Stimulated activated CD8-positive, alpha-beta memory T cell treated with anti-CD3 and anti-CD28 coated beads, Interleukin-12 subunit alpha, Interleukin-12 subunit beta, amount 100 ng/mL, for 24 hours (primary cell): ENCODE data around the gene NME4.
"Not testable (repeated sequence)": the region's sequence is repeated elsewhere in the genome, so short reads cannot be mapped to it uniquely, and the experiment has no call there.

Experiments
- DNase-seq: peaks from one replicate; pipeline ENCODE4 v3.0.0-alpha.2; 2020; ENCODE audit errors: extremely low read depth

The NME4 gene

GRCh38 chr16:397135-397661 lies at the start of gene NME4:
TSS of gene NME4 (plus strand) at chr16:397199. CDS start at chr16:397223, 24 bp downstream.
- DNase-seq: no peak

GRCh38 chr16:347203-347602 lies 49.8 kb upstream of the NME4 start:
- DNase-seq: no peak

- not testable (repeated sequence) for DNase-seq
These were observed 48.5 kb upstream of the NME4 start for GRCh38 chr16:348495-348894.

GRCh38 chr16:349211-349610 lies 47.8 kb upstream of the NME4 start:
- DNase-seq: no peak

GRCh38 chr16:350203-350602 lies 46.8 kb upstream of the NME4 start:
- no peak for DNase-seq

GRCh38 chr16:351804-352520 lies 45.0 kb upstream of the NME4 start:
- DNase-seq: no peak

GRCh38 chr16:352547-353403 lies 44.2 kb upstream of the NME4 start, which contains the start of gene AXIN1:
TSS of gene AXIN1 (minus strand) at chr16:352723. CDS start at chr16:347025, 5,698 bp downstream.
- peak; percentile 100 for DNase-seq

- no peak for DNase-seq
These were observed 43.4 kb upstream of the NME4 start for GRCh38 chr16:353404-354290.

GRCh38 chr16:354291-354881 lies 42.6 kb upstream of the NME4 start:
- DNase-seq: no peak

- DNase-seq: no peak
These were observed 42.0 kb upstream of the NME4 start for GRCh38 chr16:354971-355461.

- DNase-seq: no peak
These were observed 40.3 kb upstream of the NME4 start for GRCh38 chr16:356741-357140.

- DNase-seq: no peak
These were observed 37.8 kb upstream of the NME4 start for GRCh38 chr16:359067-359763.

GRCh38 chr16:359871-360697 lies 36.9 kb upstream of the NME4 start:
- DNase-seq: no peak

- no peak for DNase-seq
These were observed 36.2 kb upstream of the NME4 start for GRCh38 chr16:360698-361336.

GRCh38 chr16:361341-361871 lies 35.6 kb upstream of the NME4 start:
- no peak for DNase-seq

GRCh38 chr16:361872-362701 lies 34.9 kb upstream of the NME4 start:
- no peak for DNase-seq

- not testable (repeated sequence) for DNase-seq
These were observed 34.3 kb upstream of the NME4 start for GRCh38 chr16:362702-362999.

GRCh38 chr16:363110-363765 lies 33.8 kb upstream of the NME4 start:
- DNase-seq: no peak
